ENCODE results near the gene SGSH.

Gene SGSH

DNA sequence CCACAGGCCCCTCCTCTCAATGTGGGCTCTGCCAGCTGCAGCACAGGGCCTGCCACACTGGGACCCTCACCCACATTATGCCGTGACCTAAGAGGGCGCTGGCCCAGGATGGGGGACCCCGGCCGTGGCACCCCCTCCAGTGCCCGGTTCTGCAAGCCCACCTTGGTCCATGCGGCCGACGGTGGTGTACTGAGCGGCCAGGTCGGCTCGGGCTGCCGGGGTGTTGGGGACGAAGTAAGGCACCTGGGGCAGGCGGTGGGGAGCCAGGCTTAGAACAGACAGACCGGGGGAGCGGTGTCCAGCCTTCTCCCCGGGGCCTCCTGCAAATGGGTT lies 6.5 kb downstream of the SGSH start:
- Histone ChIP-seq H3F3A (ENCODE audit: insufficient read depth, low read length) (no peaks in the 10 kb centered on the region), H3K9me3 (ENCODE audit: low read length) (no peaks in the 10 kb centered on the region), H3K9me2 (ENCODE audit: low read depth, low read length) (no peaks in the 10 kb centered on the region), H3K4me1 (ENCODE audit: insufficient read depth, low read length, severe bottlenecking) (no peaks in the 10 kb centered on the region), H3K79me2 (ENCODE audit: insufficient read depth, low read length) (no peaks in the 10 kb centered on the region), H2AFZ (ENCODE audit: low read length) (no peak overlapping the region), H3K4me2 (ENCODE audit: low read length) (no peak overlapping the region), H3K36me3 (ENCODE audit: insufficient read depth, low read length) (no peaks in the 10 kb centered on the region), H3K27me3 (ENCODE audit: insufficient read depth, low read length) (peaks cover 11% of the 10 kb centered on the region; the same call in 1 of the 2 replicates), H3K4me3 (ENCODE audit: low read depth, low read length, poor library complexity, severe bottlenecking) (no peak overlapping the region), H3K27ac (ENCODE audit: low read depth, low read length, poor library complexity, severe bottlenecking) (no peak overlapping the region), H3K9ac (ENCODE audit: low read length) (no peak overlapping the region), H4K20me1 (ENCODE audit: insufficient read depth, low read length) (no peaks in the 10 kb centered on the region)
- TF ChIP-seq, protein P1, sequence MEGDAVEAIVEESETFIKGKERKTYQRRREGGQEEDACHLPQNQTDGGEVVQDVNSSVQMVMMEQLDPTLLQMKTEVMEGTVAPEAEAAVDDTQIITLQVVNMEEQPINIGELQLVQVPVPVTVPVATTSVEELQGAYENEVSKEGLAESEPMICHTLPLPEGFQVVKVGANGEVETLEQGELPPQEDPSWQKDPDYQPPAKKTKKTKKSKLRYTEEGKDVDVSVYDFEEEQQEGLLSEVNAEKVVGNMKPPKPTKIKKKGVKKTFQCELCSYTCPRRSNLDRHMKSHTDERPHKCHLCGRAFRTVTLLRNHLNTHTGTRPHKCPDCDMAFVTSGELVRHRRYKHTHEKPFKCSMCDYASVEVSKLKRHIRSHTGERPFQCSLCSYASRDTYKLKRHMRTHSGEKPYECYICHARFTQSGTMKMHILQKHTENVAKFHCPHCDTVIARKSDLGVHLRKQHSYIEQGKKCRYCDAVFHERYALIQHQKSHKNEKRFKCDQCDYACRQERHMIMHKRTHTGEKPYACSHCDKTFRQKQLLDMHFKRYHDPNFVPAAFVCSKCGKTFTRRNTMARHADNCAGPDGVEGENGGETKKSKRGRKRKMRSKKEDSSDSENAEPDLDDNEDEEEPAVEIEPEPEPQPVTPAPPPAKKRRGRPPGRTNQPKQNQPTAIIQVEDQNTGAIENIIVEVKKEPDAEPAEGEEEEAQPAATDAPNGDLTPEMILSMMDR (IDR thresholded peaks at IDR 0.05; ENCODE audit: low read length): no peak
- TF ChIP-seq EZH2 (IDR thresholded peaks at IDR 0.05; ENCODE audit: borderline replicate concordance, low read length): no peak

DNA sequence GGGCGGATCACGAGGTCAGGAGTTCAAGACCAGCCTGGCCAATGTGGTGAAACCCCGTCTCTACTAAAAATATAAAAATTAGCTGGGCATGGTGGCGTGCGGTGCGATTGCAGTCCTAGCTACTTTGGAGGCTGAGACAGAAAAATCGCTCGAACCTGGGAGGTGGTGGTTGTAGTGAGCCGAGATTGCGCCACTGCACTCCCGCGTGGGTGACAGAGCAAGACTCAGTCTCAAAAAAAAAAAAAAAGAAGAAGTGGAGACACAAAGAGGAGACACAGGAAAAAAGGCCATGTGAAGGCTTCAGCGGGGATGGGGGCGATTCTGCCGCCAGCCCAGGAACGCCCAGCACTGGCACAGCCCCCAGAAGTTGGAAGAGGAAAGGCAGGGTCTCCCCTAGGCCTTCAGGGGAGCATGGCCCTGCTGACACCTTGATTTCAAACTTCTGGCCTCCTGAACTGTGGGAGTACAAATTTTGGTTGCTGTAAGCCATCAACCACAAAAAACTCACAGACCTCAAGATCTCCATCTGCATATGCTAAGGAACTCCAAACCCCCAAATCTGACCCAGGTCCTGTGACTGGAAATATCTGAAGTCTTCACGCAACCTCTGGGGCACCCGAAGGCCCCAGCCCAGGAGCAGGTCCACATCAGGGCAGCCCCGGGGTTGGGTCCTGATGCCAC lies 7.0 kb downstream of the SGSH start:
- TF ChIP-seq EZH2 (IDR thresholded peaks at IDR 0.05; ENCODE audit: borderline replicate concordance, low read length): no peak
- TF ChIP-seq, protein P1 (IDR thresholded peaks at IDR 0.05; ENCODE audit: low read length): no peak
- H4K20me1 ChIP-seq (ENCODE audit: insufficient read depth, low read length): no peaks in the 10 kb centered on the region
- H3K9ac ChIP-seq (ENCODE audit: low read length): no peak overlapping the region
- H3K9me2 ChIP-seq (ENCODE audit: low read depth, low read length): no peaks in the 10 kb centered on the region
- no peaks in the 10 kb centered on the region for H3K4me1 ChIP-seq (ENCODE audit: insufficient read depth, low read length, severe bottlenecking)
- no peaks in the 10 kb centered on the region for H3F3A ChIP-seq (ENCODE audit: insufficient read depth, low read length)
- H3K4me2 ChIP-seq (ENCODE audit: low read length): no peak overlapping the region
- peaks cover 11% of the 10 kb centered on the region; the same call in 1 of the 2 replicates for H3K27me3 ChIP-seq (ENCODE audit: insufficient read depth, low read length)
- no peaks in the 10 kb centered on the region for H3K36me3 ChIP-seq (ENCODE audit: insufficient read depth, low read length)
- no peaks in the 10 kb centered on the region for H3K9me3 ChIP-seq (ENCODE audit: low read length)
- H3K27ac ChIP-seq (ENCODE audit: low read depth, low read length, poor library complexity, severe bottlenecking): no peak overlapping the region
- no peak overlapping the region for H2AFZ ChIP-seq (ENCODE audit: low read length)
- H3K79me2 ChIP-seq (ENCODE audit: insufficient read depth, low read length): no peaks in the 10 kb centered on the region
- no peak overlapping the region for H3K4me3 ChIP-seq (ENCODE audit: low read depth, low read length, poor library complexity, severe bottlenecking)

DNA sequence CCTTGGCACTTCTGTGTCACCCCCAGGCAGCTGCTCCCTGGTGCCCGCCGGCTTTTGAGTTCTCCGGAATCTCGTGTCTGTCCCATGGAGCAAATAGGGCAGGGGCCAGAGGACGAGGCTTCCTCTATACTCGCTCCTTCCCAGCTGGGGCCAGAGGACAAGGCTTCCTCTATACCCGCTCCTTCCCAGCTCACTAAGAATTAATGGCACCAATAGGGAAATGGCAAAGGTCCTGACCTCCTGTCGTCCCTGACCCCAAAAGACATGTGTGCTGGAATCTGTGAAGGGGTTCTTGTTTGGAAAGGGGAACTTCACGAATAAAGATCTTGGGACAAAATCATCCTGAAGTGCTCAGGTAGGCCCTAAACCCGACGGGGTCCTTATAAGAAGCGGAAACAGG lies 7.6 kb downstream of the SGSH start:
- Histone ChIP-seq H3K4me3 (ENCODE audit: low read depth, low read length, poor library complexity, severe bottlenecking) (no peak overlapping the region), H4K20me1 (ENCODE audit: insufficient read depth, low read length) (no peaks in the 10 kb centered on the region), H3K9ac (ENCODE audit: low read length) (no peak overlapping the region), H2AFZ (ENCODE audit: low read length) (no peak overlapping the region), H3K27me3 (ENCODE audit: insufficient read depth, low read length) (peaks cover 6% of the 10 kb centered on the region; the same call in 1 of the 2 replicates), H3K4me2 (ENCODE audit: low read length) (no peak overlapping the region), H3K36me3 (ENCODE audit: insufficient read depth, low read length) (no peaks in the 10 kb centered on the region), H3K9me3 (ENCODE audit: low read length) (no peaks in the 10 kb centered on the region), H3K27ac (ENCODE audit: low read depth, low read length, poor library complexity, severe bottlenecking) (no peak overlapping the region), H3K79me2 (ENCODE audit: insufficient read depth, low read length) (no peaks in the 10 kb centered on the region), H3K9me2 (ENCODE audit: low read depth, low read length) (no peaks in the 10 kb centered on the region), H3F3A (ENCODE audit: insufficient read depth, low read length) (no peaks in the 10 kb centered on the region), H3K4me1 (ENCODE audit: insufficient read depth, low read length, severe bottlenecking) (no peaks in the 10 kb centered on the region)
- TF ChIP-seq, protein P1 (IDR thresholded peaks at IDR 0.05; ENCODE audit: low read length): no peak
- no peak for TF ChIP-seq EZH2 (IDR thresholded peaks at IDR 0.05; ENCODE audit: borderline replicate concordance, low read length)
